Measurements from ENCODE around the gene SPAG6. TPM values are rescaled to one million over a fixed set of nuclear protein-coding genes. Genes with fewer than 3 reads are reported as not detected.

Gene SPAG6
- total and polyA plus RNA-seq, 2 of the 8 experiments (the other 6 are each of a cell fraction or from before 2014, with no cell fraction given): 0.14 TPM; not detected in 1

DNA sequence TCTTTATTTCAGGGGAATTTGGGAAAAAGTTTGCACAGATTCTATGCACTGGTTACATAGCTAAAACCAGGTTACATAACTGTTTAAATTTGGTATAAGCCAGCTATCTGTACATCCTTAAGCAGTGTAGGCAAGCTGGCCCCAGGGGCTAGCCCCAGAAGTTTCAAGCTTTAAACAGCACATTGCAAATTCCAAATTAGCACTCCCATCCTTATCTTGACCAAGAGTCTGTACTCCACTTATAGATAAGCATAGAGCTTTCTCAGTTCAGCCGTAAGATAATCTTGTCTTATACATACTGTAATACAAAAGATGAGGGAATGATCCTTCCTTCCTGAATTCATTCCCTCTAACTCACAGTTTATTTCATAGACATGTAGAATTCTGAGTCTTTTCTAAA is 109.3 kb downstream of the SPAG6 start:
- H4K91ac ChIP-seq (replicated peaks; ENCODE audit: insufficient read length, low read length): no peak overlapping the region
- no peaks in the 10 kb centered on the region for H3K9me3 ChIP-seq (ENCODE audit: insufficient read depth in 2 of 2, low read depth in 1 of 2, low read length in 1 of 2)
- POLR2A ChIA-PET (ENCODE audit: partially characterized antibody): no interaction called here
- H2BK5ac ChIP-seq (ENCODE audit: low read depth, low read length): no peak overlapping the region
- H3K23me2 ChIP-seq (ENCODE audit: low read depth, low read length): no peaks in the 10 kb centered on the region
- H3K18ac ChIP-seq (ENCODE audit: extremely low read depth, low read length): no peak overlapping the region
- H2BK120ac ChIP-seq (replicated peaks; ENCODE audit: low read depth, low read length): no peak overlapping the region
- no peaks in the 10 kb centered on the region for H4K20me1 ChIP-seq (replicated peaks in 1 of 2; ENCODE audit: control insufficient read depth in 1 of 2, insufficient read depth in 2 of 2, low read length in 2 of 2)
- H3K4ac ChIP-seq (replicated peaks; ENCODE audit: insufficient read length, low read depth, low read length): no peak overlapping the region
- H2AK5ac ChIP-seq (ENCODE audit: low read depth, low read length): no peak overlapping the region
- H3K23ac ChIP-seq (ENCODE audit: insufficient read length): no peak overlapping the region
- H4K8ac ChIP-seq (ENCODE audit: extremely low read depth, insufficient read depth, low read length): no peak overlapping the region
- no peak for FAIRE-seq
- no peaks in the 10 kb centered on the region for H3K27me3 ChIP-seq (replicated peaks in 1 of 4; ENCODE audit: control insufficient read depth in 3 of 4, extremely low read depth in 1 of 4, insufficient read depth in 3 of 4, low read length in 3 of 4)
- no peaks in the 10 kb centered on the region for H3K79me2 ChIP-seq (ENCODE audit: control insufficient read depth in 1 of 2, insufficient read depth in 2 of 2, low read length in 2 of 2)
- no peaks in the 10 kb centered on the region for H3K4me1 ChIP-seq (replicated peaks in 1 of 4; ENCODE audit: control insufficient read depth in 3 of 4, insufficient read depth in 4 of 4, low read length in 3 of 4)
- CTCF ChIA-PET (ENCODE audit: partially characterized antibody): interaction anchor here (0.6 to 0.8 kb wide), 2 partner anchors 137 to 162 kb away, joined by 3 read pairs; no protein-coding TSS in a partner anchor
- DNase-seq (ENCODE audit: low read depth in 1 of 2, low spot score in 2 of 2): no peak
- H3K9ac ChIP-seq (replicated peaks in 1 of 4; ENCODE audit: extremely low read depth in 1 of 4, low read depth in 3 of 4, low read length in 3 of 4): no peak overlapping the region
- H3K36me3 ChIP-seq (ENCODE audit: control insufficient read depth in 2 of 4, insufficient read depth in 4 of 4, low read length in 3 of 4): no peaks in the 10 kb centered on the region
- WGBS, 2 experiments (ENCODE audit: extremely low coverage in 1 of 2, insufficient coverage in 1 of 2, insufficient read length in 1 of 2, insufficient replicate concordance in 2 of 2, low coverage in 1 of 2, low lambda C conversion rate in 2 of 2, missing lambda C conversion rate in 1 of 2): 82% methylated on average over 1 of the region's 1 CpG; no CpG with 5 or more reads in 1 of the 2 experiments
- H2BK15ac ChIP-seq (ENCODE audit: low read length): no peak overlapping the region
- H2BK20ac ChIP-seq (ENCODE audit: low read length): no peak overlapping the region
- H4K5ac ChIP-seq (ENCODE audit: insufficient read length, low read depth, low read length): no peak overlapping the region
- H3K56ac ChIP-seq (replicated peaks; ENCODE audit: insufficient read length, low read depth, low read length): no peak overlapping the region
- H3K4me3 ChIP-seq (ENCODE audit: extremely low read depth in 1 of 4, insufficient read depth in 2 of 4, low read depth in 3 of 4, low read length in 4 of 4): no peak overlapping the region
- no peak overlapping the region for H3K14ac ChIP-seq (ENCODE audit: insufficient read length)
- no peak overlapping the region for H3K27ac ChIP-seq (ENCODE audit: low read depth, low read length)
- H3K79me1 ChIP-seq (ENCODE audit: low read depth, low read length): no peaks in the 10 kb centered on the region
- no peak for TF ChIP-seq CTBP2 (IDR thresholded peaks at IDR 0.05; ENCODE audit: borderline replicate concordance, insufficient read depth, insufficient read length, low read length)
- TF ChIP-seq ATF2 (IDR thresholded peaks at IDR 0.05; ENCODE audit: low read length): no peak
- no peak for TF ChIP-seq MAFK (IDR thresholded peaks at IDR 0.05; ENCODE audit: low read depth, low read length)
- no peak for TF ChIP-seq TBP (IDR thresholded peaks at IDR 0.05; ENCODE audit: low read depth, low read length)
- no peak for TF ChIP-seq CREB1 (IDR thresholded peaks at IDR 0.05)
- no peak for TF ChIP-seq SP1 (IDR thresholded peaks at IDR 0.05; ENCODE audit: low read depth, low read length)
- TF ChIP-seq USF2 (IDR thresholded peaks at IDR 0.05; ENCODE audit: low read length): no peak
- no peak for TF ChIP-seq NRF1 (IDR thresholded peaks at IDR 0.05; ENCODE audit: low read depth, low read length)
- no peak for TF ChIP-seq SP4 (IDR thresholded peaks at IDR 0.05; ENCODE audit: low read length)
- no peak for TF ChIP-seq TAF7 (optimal IDR thresholded peaks at IDR 0.05; ENCODE audit: borderline replicate concordance, low read depth, low read length)
- no peak for TF ChIP-seq JUND (IDR thresholded peaks at IDR 0.05; ENCODE audit: low read length)
- no peak overlapping the region for H2BK12ac ChIP-seq (ENCODE audit: low read depth, low read length)
- H2AFZ ChIP-seq (ENCODE audit: low read length): no peak overlapping the region
- no peak overlapping the region for H3K4me2 ChIP-seq (ENCODE audit: insufficient read depth in 1 of 2, low read depth in 2 of 2, low read length in 2 of 2)

All from H1 (cell line).